HCT116 (cell line): ENCODE measurements around the gene FRMD4A.

Experiments
- CTCF ChIP-seq, 3 experiments: fragments of 200-600 bp in 1 of 3; sonication (generic) in 1 of 3; IDR thresholded peaks in 2 of 3; conservative IDR thresholded peaks in 1 of 3; 2 replicates each; pipeline ENCODE4 v1.5.1; 2012 to 2017; ENCODE audit warnings: low read depth in 2 of 3, low read length in 2 of 3, antibody characterized with exemption in 1 of 3, borderline replicate concordance in 1 of 3, control low read depth in 1 of 3, mild to moderate bottlenecking in 1 of 3, mixed read lengths in 1 of 3, mixed run types in 1 of 3, moderate library complexity in 1 of 3; ENCODE audit not compliant: insufficient read depth in 1 of 3
- EGR1 ChIP-seq: IDR thresholded peaks from 2 replicates; pipeline ENCODE4 v1.6.1; 2012; ENCODE audit warnings: low read depth
- EZH2phosphoT487 ChIP-seq: fragments of 200-600 bp; IDR thresholded peaks from 2 replicates; pipeline ENCODE4 v1.6.1; 2018; ENCODE audit warnings: antibody characterized with exemption, borderline replicate concordance
- JUND ChIP-seq: IDR thresholded peaks from 2 replicates; pipeline ENCODE4 v1.6.1; 2012
- POLR2A ChIP-seq: IDR thresholded peaks from 2 replicates; pipeline ENCODE4 v1.7.0; 2011; ENCODE audit warnings: borderline replicate concordance; ENCODE audit not compliant: insufficient read depth, insufficient read length; ENCODE audit errors: extremely low read depth
- POLR2AphosphoS5 ChIP-seq: IDR thresholded peaks from 2 replicates; pipeline ENCODE4 v1.6.1; 2011; ENCODE audit warnings: mild to moderate bottlenecking, low read depth, low read length, moderate library complexity
- RAD21 ChIP-seq: IDR thresholded peaks from 2 replicates; pipeline ENCODE4 v1.6.1; 2012; ENCODE audit warnings: low read depth, mild to moderate bottlenecking
- REST ChIP-seq: IDR thresholded peaks from 2 replicates; pipeline ENCODE4 v1.6.1; 2012; ENCODE audit warnings: low read depth
- SP1 ChIP-seq: IDR thresholded peaks from 2 replicates; pipeline ENCODE4 v1.6.1; 2012; ENCODE audit warnings: low read depth
- SRF ChIP-seq: IDR thresholded peaks from 2 replicates; pipeline ENCODE4 v1.6.1; 2012; ENCODE audit warnings: low read depth
- ZBTB33 ChIP-seq: IDR thresholded peaks from 2 replicates; pipeline ENCODE4 v1.6.1; 2011; ENCODE audit warnings: mild to moderate bottlenecking, low read length, moderate library complexity; ENCODE audit not compliant: insufficient replicate concordance; ENCODE audit errors: extremely low read depth
- ZFX ChIP-seq: fragments of 450-650 bp; IDR thresholded peaks from 2 replicates; pipeline ENCODE4 v1.6.1; 2017

GRCh38 chr10:14250496-14251076, 80.1 kb downstream of the FRMD4A start:
- TF ChIP-seq CTCF (IDR thresholded peaks at IDR 0.05 in 2 of 3, conservative IDR thresholded peaks at IDR 0.05 in 1 of 3; ENCODE audit: borderline replicate concordance in 1 of 3, insufficient read depth in 1 of 3, low read depth in 2 of 3, low read length in 2 of 3) (no peak), SP1 (no peak), POLR2AphosphoS5 (no peak), ZBTB33 (no peak), EGR1 (no peak), EZH2phosphoT487 (no peak), SRF (no peak), RAD21 (no peak), ZFX (no peak), REST (no peak), POLR2A (no peak), JUND (no peak)
